ENCODE data around the gene DSCAM.
A peak's percentile ranks its signal among the peaks of the same experiment; 100 is the strongest.

Gene DSCAM

GRCh38 chr21:40587736-40588346 is 259.1 kb downstream of the DSCAM start:
- DNase-seq: no peak

GRCh38 chr21:40586575-40586974 is 260.4 kb downstream of the DSCAM start:
- DNase-seq: no peak

GRCh38 chr21:40577285-40578043 is 269.5 kb downstream of the DSCAM start:
- DNase-seq: no peak

GRCh38 chr21:40575976-40576375 is 271.0 kb downstream of the DSCAM start:
- DNase-seq: no peak

GRCh38 chr21:40569357-40569756 is 277.6 kb downstream of the DSCAM start:
- no peak for DNase-seq

- DNase-seq: no peak
Observed at GRCh38 chr21:40568807-40569206, 278.2 kb downstream of the DSCAM start.

- DNase-seq: no peak
Observed at GRCh38 chr21:40567501-40567900, 279.5 kb downstream of the DSCAM start.

- no peak for DNase-seq
Observed at GRCh38 chr21:40566486-40566885, 280.5 kb downstream of the DSCAM start.

- DNase-seq: no peak
Observed at GRCh38 chr21:40564318-40564717, 282.6 kb downstream of the DSCAM start.

- no peak for DNase-seq
Observed at GRCh38 chr21:40563900-40564299, 283.1 kb downstream of the DSCAM start.

- peak; percentile 35 for DNase-seq
Observed at GRCh38 chr21:40562242-40563002, 284.5 kb downstream of the DSCAM start.

- no peak for DNase-seq
Observed at GRCh38 chr21:40556442-40556968, 290.5 kb downstream of the DSCAM start.

- DNase-seq: no peak
Observed at GRCh38 chr21:40555021-40555528, 291.9 kb downstream of the DSCAM start.

- DNase-seq: no peak
Observed at GRCh38 chr21:40553781-40554180, 293.2 kb downstream of the DSCAM start.

- DNase-seq: peak; percentile 96
Observed at GRCh38 chr21:40547906-40548513, 298.9 kb downstream of the DSCAM start.

GRCh38 chr21:40546647-40547046 is 300.3 kb downstream of the DSCAM start:
- no peak for DNase-seq

GRCh38 chr21:40540216-40540615 is 306.7 kb downstream of the DSCAM start:
- DNase-seq: peak; percentile 59

- no peak for DNase-seq
Observed at GRCh38 chr21:40534886-40535285, 312.1 kb downstream of the DSCAM start.

- no peak for DNase-seq
Observed at GRCh38 chr21:40531431-40532110, 315.4 kb downstream of the DSCAM start.

- no peak for DNase-seq
Observed at GRCh38 chr21:40531016-40531415, 315.9 kb downstream of the DSCAM start.

- DNase-seq: no peak
Observed at GRCh38 chr21:40517646-40518045, 329.3 kb downstream of the DSCAM start.

GRCh38 chr21:40516335-40516734 is 330.6 kb downstream of the DSCAM start:
- DNase-seq: no peak

All from NCI-H1436 (cell line).